Hepatocyte (in vitro differentiated cells): ENCODE results near the gene PLPP1. TPM values are rescaled to one million over a fixed set of nuclear protein-coding genes. Genes with fewer than 3 reads are reported as not detected.

Experiments used
- DNase-seq: peaks from one replicate; pipeline ENCODE4 v3.0.0-alpha.2; 2016; ENCODE audit warnings: low spot score
- H2AFZ ChIP-seq: fragments of 200-600 bp; sonication (generic); 2 replicates; pipeline ENCODE4 v1.6.0; 2016; ENCODE audit warnings: antibody characterized with exemption, mild to moderate bottlenecking
- H3K27ac ChIP-seq: fragments of 200-600 bp; sonication (generic); 2 replicates; pipeline ENCODE4 v1.5.1; 2016; ENCODE audit warnings: mild to moderate bottlenecking
- H3K27me3 ChIP-seq: fragments of 200-600 bp; sonication (generic); 2 replicates; pipeline ENCODE4 v1.6.1; 2016
- H3K36me3 ChIP-seq: fragments of 200-600 bp; sonication (generic); replicated peaks from 2 replicates; pipeline ENCODE4 v1.5.1; 2016; ENCODE audit warnings: low read depth; ENCODE audit not compliant: insufficient read depth
- H3K4me1 ChIP-seq: fragments of 200-600 bp; sonication (generic); 2 replicates; pipeline ENCODE4 v1.5.1; 2016; ENCODE audit warnings: mild to moderate bottlenecking, moderate library complexity; ENCODE audit not compliant: insufficient read depth
- H3K4me2 ChIP-seq: fragments of 200-600 bp; sonication (generic); 2 replicates; pipeline ENCODE4 v1.6.0; 2016
- H3K4me3 ChIP-seq: fragments of 200-600 bp; sonication (generic); 2 replicates; pipeline ENCODE4 v1.5.1; 2016; ENCODE audit warnings: mild to moderate bottlenecking
- H3K79me2 ChIP-seq: fragments of 200-600 bp; sonication (generic); 2 replicates; pipeline ENCODE4 v1.6.0; 2017; ENCODE audit warnings: mild to moderate bottlenecking
- H3K9me2 ChIP-seq: fragments of 200-600 bp; sonication (generic); replicated peaks from 2 replicates; pipeline ENCODE4 v1.6.0; 2017; ENCODE audit warnings: mild to moderate bottlenecking; ENCODE audit not compliant: insufficient read depth
- H3K9me3 ChIP-seq: fragments of 200-600 bp; sonication (generic); 2 replicates; pipeline ENCODE4 v1.5.1; 2016; ENCODE audit warnings: low read depth, mild to moderate bottlenecking
- H4K20me1 ChIP-seq: fragments of 200-600 bp; sonication (generic); 2 replicates; pipeline ENCODE4 v1.6.0; 2016; ENCODE audit warnings: mild to moderate bottlenecking; ENCODE audit not compliant: insufficient read depth, poor library complexity, severe bottlenecking
- CTCF ChIP-seq: fragments of 200-600 bp; sonication (generic); IDR thresholded peaks from 2 replicates; pipeline ENCODE4 v1.5.1; 2016; ENCODE audit warnings: antibody characterized with exemption, mild to moderate bottlenecking; ENCODE audit not compliant: poor library complexity
- EZH2 ChIP-seq: fragments of 200-600 bp; sonication (generic); IDR thresholded peaks from 2 replicates; pipeline ENCODE4 v1.6.1; 2016; ENCODE audit warnings: antibody characterized with exemption, mild to moderate bottlenecking, borderline replicate concordance
- EZH2phosphoT487 ChIP-seq: fragments of 200-600 bp; sonication (generic); IDR thresholded peaks from one replicate; pipeline ENCODE4 v1.6.1; 2018; ENCODE audit warnings: antibody characterized with exemption, mild to moderate bottlenecking, low read depth, moderate library complexity; ENCODE audit not compliant: unreplicated experiment, severe bottlenecking
- WGBS: methylation state at CpG from one replicate; pipeline ENCODE4 v1.1.6; 2016; ENCODE audit warnings: low lambda C conversion rate; ENCODE audit errors: missing lambda C conversion rate; 5-methylcytosine and 5-hydroxymethylcytosine counted together
- polyA plus RNA-seq: library from polyadenylated mRNA; unstranded; fragments of >200 nt; fragmentation: Nextera tagmentation; extraction: Ambion mirVana; gene quantifications from 2 replicates; pipeline ENCODE4 v1.2.1, GENCODE V29; 2016
- total RNA-seq: library from RNA; depleted of rRNA; stranded (reverse); fragments of >200 nt; gene quantifications from 2 replicates; pipeline ENCODE4 v1.2.3, GENCODE V29; 2014

PLPP1 gene
- total and polyA plus RNA-seq, 2 experiments from 2014 or later: 80.1 to 84.9 TPM

GRCh38 chr5:55578771-55579170 lies 44.0 kb upstream of the PLPP1 start:
- no peak overlapping the region for H3K27ac ChIP-seq
- no peak for DNase-seq
- no peak overlapping the region for H2AFZ ChIP-seq
- TF ChIP-seq EZH2phosphoT487 (no peak), EZH2 (no peak)
- H3K4me3 ChIP-seq: no peak overlapping the region
- H3K9me3 ChIP-seq: no peaks in the 10 kb centered on the region
- no peaks in the 10 kb centered on the region for H4K20me1 ChIP-seq
- H3K9me2 ChIP-seq: no peaks in the 10 kb centered on the region
- H3K27me3 ChIP-seq: no peaks in the 10 kb centered on the region
- no peaks in the 10 kb centered on the region for H3K79me2 ChIP-seq
- H3K4me1 ChIP-seq: peaks cover 16% of the 10 kb centered on the region
- no peaks in the 10 kb centered on the region for H3K36me3 ChIP-seq
- H3K4me2 ChIP-seq: no peak overlapping the region

GRCh38 chr5:55577353-55578060 lies 42.7 kb upstream of the PLPP1 start:
- Histone ChIP-seq H3K79me2 (no peaks in the 10 kb centered on the region), H3K9me3 (no peaks in the 10 kb centered on the region), H3K27me3 (no peaks in the 10 kb centered on the region), H3K36me3 (no peaks in the 10 kb centered on the region), H2AFZ (no peak overlapping the region), H3K9me2 (no peaks in the 10 kb centered on the region), H3K4me2 (no peak overlapping the region), H4K20me1 (no peaks in the 10 kb centered on the region), H3K4me1 (peaks cover 16% of the 10 kb centered on the region), H3K27ac (peak overlapping the region; percentile 34), H3K4me3 (no peak overlapping the region)
- DNase-seq: no peak
- TF ChIP-seq EZH2 (no peak), EZH2phosphoT487 (no peak)
- WGBS: 64% methylated on average over 6 of the region's 6 CpGs

- no peak overlapping the region for H2AFZ ChIP-seq
- H3K27ac ChIP-seq: peak overlapping the region; percentile 34
- no peaks in the 10 kb centered on the region for H3K27me3 ChIP-seq
- no peak for TF ChIP-seq EZH2phosphoT487
- no peak for TF ChIP-seq CTCF
- TF ChIP-seq EZH2: no peak
- DNase-seq: no peak
- H3K4me1 ChIP-seq: peaks cover 23% of the 10 kb centered on the region
- no peak overlapping the region for H3K4me3 ChIP-seq
- no peaks in the 10 kb centered on the region for H3K36me3 ChIP-seq
- H3K9me2 ChIP-seq: no peaks in the 10 kb centered on the region
- 57% methylated on average over 2 of the region's 2 CpGs for WGBS
- no peaks in the 10 kb centered on the region for H3K79me2 ChIP-seq
- H3K4me2 ChIP-seq: peak overlapping the region; percentile 9
- H3K9me3 ChIP-seq: no peaks in the 10 kb centered on the region
- no peaks in the 10 kb centered on the region for H4K20me1 ChIP-seq
These were observed 41.9 kb upstream of the PLPP1 start for GRCh38 chr5:55576661-55577060.

GRCh38 chr5:55575815-55576583 lies 41.2 kb upstream of the PLPP1 start:
- 78% methylated on average over 8 of the region's 8 CpGs for WGBS
- Histone ChIP-seq H3K27ac (peak overlapping the region; percentile 34), H3K79me2 (no peaks in the 10 kb centered on the region), H3K9me3 (no peaks in the 10 kb centered on the region), H3K36me3 (no peaks in the 10 kb centered on the region), H2AFZ (no peak overlapping the region), H3K4me3 (no peak overlapping the region), H3K27me3 (no peaks in the 10 kb centered on the region), H3K4me2 (peak overlapping the region; percentile 29), H4K20me1 (no peaks in the 10 kb centered on the region), H3K9me2 (no peaks in the 10 kb centered on the region), H3K4me1 (peaks cover 23% of the 10 kb centered on the region)
- no peak for TF ChIP-seq EZH2
- DNase-seq: peak; percentile 43
